ENCODE results near the gene SNX32. TPM values are rescaled to one million over a fixed set of nuclear protein-coding genes. Genes with fewer than 3 reads are reported as not detected.
A peak's percentile ranks its signal among the peaks of the same experiment; 100 is the strongest.

The SNX32 gene
- total and polyA plus RNA-seq, 5 donors, result 0.20 to 0.88 (median 0.34) TPM; not detected in 1

DNA sequence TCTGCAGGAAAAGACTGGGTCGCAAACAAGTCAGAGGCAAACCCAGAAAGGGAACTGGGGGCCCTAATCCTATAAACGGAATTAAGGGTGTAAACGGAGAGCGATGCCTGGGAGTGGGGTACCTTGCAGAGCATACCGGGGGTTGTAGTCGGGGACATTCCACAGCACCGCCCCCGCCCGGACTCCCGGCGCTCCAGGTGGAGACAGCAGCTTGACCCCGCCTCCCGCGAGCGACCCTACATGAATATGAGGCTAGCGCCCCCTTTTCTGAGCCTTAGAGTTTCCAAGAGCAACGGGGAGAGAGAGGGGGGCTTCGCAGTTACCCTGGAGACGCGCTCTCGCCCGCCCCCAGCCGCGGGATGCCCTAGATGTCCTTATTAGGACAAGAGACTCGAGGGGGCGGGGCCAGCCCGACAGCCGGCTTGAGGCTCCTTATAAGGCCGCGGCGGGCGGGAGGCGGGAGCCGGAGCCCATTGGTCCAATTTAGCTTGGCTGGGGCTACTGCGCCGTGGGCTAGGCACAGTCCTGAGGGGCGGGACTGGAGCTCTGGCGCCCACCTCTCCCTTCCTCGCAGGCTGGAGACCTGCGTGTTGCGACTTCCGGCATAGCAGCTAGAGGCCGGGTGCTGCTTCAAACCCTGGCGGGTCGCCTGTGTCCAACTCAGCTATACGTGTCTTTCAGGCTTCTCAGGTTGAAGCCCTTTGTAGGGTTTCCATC is 25.5 kb downstream of the SNX32 start:
- H3K4me3 ChIP-seq (ENCODE audit: low read length), result peak overlapping the region; percentile 61
- intact Hi-C loops (cut with DNase I), result no loop called here
- under 1% methylated on average over 46 of the region's 46 CpGs for WGBS
- no peaks in the 10 kb centered on the region for H3K9me3 ChIP-seq (ENCODE audit: control insufficient read depth, low read length)
- ATAC-seq, result peak; percentile 84
- H3K4me1 ChIP-seq (ENCODE audit: control insufficient read depth, insufficient read depth, low read length), result peaks cover 5% of the 10 kb centered on the region
- H3K27me3 ChIP-seq (ENCODE audit: control insufficient read depth, insufficient read depth), result no peaks in the 10 kb centered on the region
- H3K27ac ChIP-seq (ENCODE audit: low read length), result peak overlapping the region; percentile 99
- DNase-seq, result peak; percentile 100

GRCh38 chr11:65859812-65860277 is 26.1 kb downstream of the SNX32 start:
- intact Hi-C loops (cut with DNase I), result no loop called here
- WGBS, result 1% methylated on average over 16 of the region's 16 CpGs
- peak overlapping the region; percentile 99 for H3K27ac ChIP-seq (ENCODE audit: low read length)
- H3K9me3 ChIP-seq (ENCODE audit: control insufficient read depth, low read length), result no peaks in the 10 kb centered on the region
- DNase-seq, result no peak
- no peak for ATAC-seq
- H3K27me3 ChIP-seq (ENCODE audit: control insufficient read depth, insufficient read depth), result no peaks in the 10 kb centered on the region
- H3K4me1 ChIP-seq (ENCODE audit: control insufficient read depth, insufficient read depth, low read length), result peaks cover 5% of the 10 kb centered on the region
- peak overlapping the region; percentile 61 for H3K4me3 ChIP-seq (ENCODE audit: low read length)

GRCh38 chr11:65860278-65861164 is 26.8 kb downstream of the SNX32 start, which contains the start of gene MUS81:
Gene MUS81 (plus strand): TSS chr11:65860433. CDS start chr11:65860754, 321 bp downstream.
- intact Hi-C loops (cut with DNase I), result no loop called here
- H3K27ac ChIP-seq (ENCODE audit: low read length), result peak within 1 kb of the TSS; percentile 99
- DNase-seq (peak; percentile 98 to 99 (median 99)), ATAC-seq (peak; percentile 67 to 73)
- no peaks in the 10 kb centered on the region for H3K9me3 ChIP-seq (ENCODE audit: control insufficient read depth, low read length)
- under 1% methylated on average over 78 of the region's 78 CpGs for WGBS
- peaks cover 5% of the 10 kb centered on the region for H3K4me1 ChIP-seq (ENCODE audit: control insufficient read depth, insufficient read depth, low read length)
- no peaks in the 10 kb centered on the region for H3K27me3 ChIP-seq (ENCODE audit: control insufficient read depth, insufficient read depth)
- peak within 1 kb of the TSS; percentile 61 for H3K4me3 ChIP-seq (ENCODE audit: low read length)

- H3K4me1 ChIP-seq (ENCODE audit: control insufficient read depth, insufficient read depth, low read length), result peaks cover 5% of the 10 kb centered on the region
- intact Hi-C loops (cut with DNase I), result no loop called here
- peak in 2 of 3 donors; percentile 22 to 67 for DNase-seq
- WGBS, result 8% methylated on average over 14 of the region's 14 CpGs
- H3K27ac ChIP-seq (ENCODE audit: low read length), result peak overlapping the region; percentile 99
- no peaks in the 10 kb centered on the region for H3K9me3 ChIP-seq (ENCODE audit: control insufficient read depth, low read length)
- ATAC-seq, result no peak
- peak overlapping the region; percentile 61 for H3K4me3 ChIP-seq (ENCODE audit: low read length)
- no peaks in the 10 kb centered on the region for H3K27me3 ChIP-seq (ENCODE audit: control insufficient read depth, insufficient read depth)
Measured at GRCh38 chr11:65861165-65861505, 27.4 kb downstream of the SNX32 start.

GRCh38 chr11:65861533-65862183 is 27.9 kb downstream of the SNX32 start:
- peak; percentile 21 to 66 (median 41) for DNase-seq

DNA sequence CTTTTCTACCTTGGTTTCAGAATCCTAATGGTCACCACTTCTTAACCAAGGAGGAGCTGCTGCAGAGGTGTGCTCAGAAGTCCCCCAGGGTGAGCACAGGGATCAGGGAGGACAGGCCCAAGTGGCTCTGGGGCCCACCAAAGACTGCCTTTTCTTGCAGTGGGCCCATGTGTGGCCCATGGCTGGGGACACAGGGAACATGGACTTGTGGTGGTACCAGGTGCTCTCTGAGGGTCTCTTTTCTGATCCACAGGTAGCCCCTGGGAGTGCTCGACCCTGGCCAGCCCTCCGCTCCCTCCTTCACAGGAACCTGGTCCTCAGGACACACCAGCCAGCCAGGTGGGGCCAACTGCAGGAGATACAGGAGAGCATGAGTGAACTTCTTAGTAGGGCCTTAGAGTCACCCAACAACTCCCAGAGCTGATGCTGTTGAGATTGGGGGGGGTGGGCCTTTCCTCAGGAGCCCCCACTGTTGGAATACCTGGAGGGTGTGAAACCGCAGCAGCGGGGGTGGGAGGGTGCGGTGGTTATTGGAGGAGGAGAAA is 28.5 kb downstream of the SNX32 start:
- intact Hi-C loops (cut with DNase I), result no loop called here
- Histone ChIP-seq H3K9me3 (ENCODE audit: control insufficient read depth, low read length) (no peaks in the 10 kb centered on the region), H3K4me3 (ENCODE audit: low read length) (no peak overlapping the region), H3K27ac (ENCODE audit: low read length) (no peak overlapping the region), H3K4me1 (ENCODE audit: control insufficient read depth, insufficient read depth, low read length) (peaks cover 5% of the 10 kb centered on the region), H3K27me3 (ENCODE audit: control insufficient read depth, insufficient read depth) (no peaks in the 10 kb centered on the region)
- DNase-seq (peak; percentile 13 to 62 (median 54)), ATAC-seq (no peak)
- WGBS, result 72% methylated on average over 5 of the region's 5 CpGs

More at GRCh38 chr11:65861533-65862183, 27.9 kb downstream of the SNX32 start:
- peaks cover 5% of the 10 kb centered on the region for H3K4me1 ChIP-seq (ENCODE audit: control insufficient read depth, insufficient read depth, low read length)
- H3K27me3 ChIP-seq (ENCODE audit: control insufficient read depth, insufficient read depth), result no peaks in the 10 kb centered on the region
- intact Hi-C loops (cut with DNase I), result no loop called here
- H3K4me3 ChIP-seq (ENCODE audit: low read length), result peak overlapping the region; percentile 61
- WGBS, result 85% methylated on average over 13 of the region's 13 CpGs
- no peaks in the 10 kb centered on the region for H3K9me3 ChIP-seq (ENCODE audit: control insufficient read depth, low read length)
- no peak overlapping the region for H3K27ac ChIP-seq (ENCODE audit: low read length)
- no peak for ATAC-seq

DNA sequence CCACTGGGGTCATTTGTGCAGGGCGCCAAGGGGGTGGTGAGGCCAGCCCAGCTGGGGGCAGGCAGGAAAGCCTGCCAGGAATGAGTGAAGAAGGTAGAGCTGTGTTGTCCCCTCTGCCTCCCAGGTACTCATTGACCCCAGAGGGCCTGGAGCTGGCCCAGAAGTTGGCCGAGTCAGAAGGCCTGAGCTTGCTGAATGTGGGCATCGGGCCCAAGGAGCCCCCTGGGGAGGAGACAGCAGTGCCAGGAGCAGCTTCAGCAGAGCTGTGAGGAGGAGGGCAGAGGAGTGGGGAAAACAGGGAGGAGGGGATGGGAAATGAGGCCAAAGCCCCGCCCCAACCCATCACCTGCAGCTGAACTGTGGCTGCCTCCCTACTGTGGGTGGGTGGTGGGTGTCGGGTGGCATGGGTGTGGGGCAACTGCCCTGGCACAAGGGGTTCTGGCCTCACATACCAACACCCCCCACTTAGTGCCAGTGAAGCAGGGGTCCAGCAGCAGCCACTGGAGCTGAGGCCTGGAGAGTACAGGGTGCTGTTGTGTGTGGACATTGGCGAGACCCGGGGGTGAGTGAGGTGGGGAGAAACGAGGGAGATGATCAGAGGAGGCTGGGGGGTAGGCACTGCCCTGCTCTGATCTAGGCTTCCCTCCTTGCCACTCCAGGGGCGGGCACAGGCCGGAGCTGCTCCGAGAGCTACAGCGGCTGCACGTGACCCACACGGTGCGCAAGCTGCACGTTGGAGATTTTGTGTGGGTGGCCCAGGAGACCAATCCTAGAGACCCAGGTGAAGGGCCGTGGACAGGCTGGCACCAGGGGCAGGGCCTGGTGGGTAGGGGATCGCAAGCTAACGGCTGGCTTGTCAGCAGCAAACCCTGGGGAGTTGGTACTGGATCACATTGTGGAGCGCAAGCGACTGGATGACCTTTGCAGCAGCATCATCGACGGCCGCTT is 29.5 kb downstream of the SNX32 start:
- H3K4me3 ChIP-seq (ENCODE audit: low read length), result no peak overlapping the region
- intact Hi-C loops (cut with DNase I), result no loop called here
- DNase-seq, result peak; percentile 28 to 74 (median 55)
- no peak overlapping the region for H3K27ac ChIP-seq (ENCODE audit: low read length)
- H3K9me3 ChIP-seq (ENCODE audit: control insufficient read depth, low read length), result no peaks in the 10 kb centered on the region
- 85% methylated on average over 24 of the region's 24 CpGs for WGBS
- no peaks in the 10 kb centered on the region for H3K27me3 ChIP-seq (ENCODE audit: control insufficient read depth, insufficient read depth)
- no peak for ATAC-seq
- H3K4me1 ChIP-seq (ENCODE audit: control insufficient read depth, insufficient read depth, low read length), result peaks cover 5% of the 10 kb centered on the region

- WGBS, result 84% methylated on average over 12 of the region's 12 CpGs
- Histone ChIP-seq H3K27ac (ENCODE audit: low read length) (no peak overlapping the region), H3K4me1 (ENCODE audit: control insufficient read depth, insufficient read depth, low read length) (peaks cover 5% of the 10 kb centered on the region), H3K27me3 (ENCODE audit: control insufficient read depth, insufficient read depth) (no peaks in the 10 kb centered on the region), H3K4me3 (ENCODE audit: low read length) (no peak overlapping the region), H3K9me3 (ENCODE audit: control insufficient read depth, low read length) (no peaks in the 10 kb centered on the region)
- ATAC-seq (no peak), DNase-seq (peak; percentile 14 to 31 (median 19))
- intact Hi-C loops (cut with DNase I), result no loop called here
Measured at GRCh38 chr11:65863889-65864705, 30.3 kb downstream of the SNX32 start.

DNA sequence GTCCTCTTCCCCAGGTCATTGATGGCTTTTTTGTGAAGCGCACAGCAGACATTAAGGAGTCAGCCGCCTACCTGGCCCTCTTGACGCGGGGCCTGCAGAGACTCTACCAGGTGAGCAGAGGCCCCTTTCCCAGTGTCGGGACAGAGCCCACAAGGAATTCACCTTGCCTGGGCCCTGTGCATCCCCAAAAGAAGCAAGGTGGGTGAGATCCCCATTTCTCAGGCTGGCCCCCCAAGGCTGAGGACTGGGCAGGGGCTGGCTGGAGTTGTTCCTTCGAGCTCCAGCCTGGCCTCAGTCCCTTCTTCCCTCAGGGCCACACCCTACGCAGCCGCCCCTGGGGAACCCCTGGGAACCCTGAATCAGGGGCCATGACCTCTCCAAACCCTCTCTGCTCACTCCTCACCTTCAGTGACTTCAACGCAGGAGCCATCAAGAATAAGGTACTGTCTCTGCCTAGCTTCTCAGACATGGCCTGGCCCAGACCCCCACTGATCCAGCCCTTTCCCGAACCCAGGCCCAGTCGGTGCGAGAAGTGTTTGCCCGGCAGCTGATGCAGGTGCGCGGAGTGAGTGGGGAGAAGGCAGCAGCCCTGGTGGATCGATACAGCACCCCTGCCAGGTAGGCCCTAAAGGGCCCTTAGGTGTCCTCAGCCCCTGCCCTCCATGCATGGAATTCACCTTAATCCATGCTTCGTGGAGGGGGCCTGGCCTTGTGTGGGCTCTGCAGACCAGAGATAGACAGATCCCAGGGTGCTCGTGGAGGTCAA is 31.1 kb downstream of the SNX32 start:
- DNase-seq (peak; percentile 11 to 49 (median 46)), ATAC-seq (no peak)
- peaks cover 3% of the 10 kb centered on the region for H3K4me1 ChIP-seq (ENCODE audit: control insufficient read depth, insufficient read depth, low read length)
- 77% methylated on average over 18 of the region's 18 CpGs for WGBS
- no peak overlapping the region for H3K27ac ChIP-seq (ENCODE audit: low read length)
- intact Hi-C loops (cut with DNase I), result no loop called here
- H3K9me3 ChIP-seq (ENCODE audit: control insufficient read depth, low read length), result no peaks in the 10 kb centered on the region
- no peak overlapping the region for H3K4me3 ChIP-seq (ENCODE audit: low read length)
- no peaks in the 10 kb centered on the region for H3K27me3 ChIP-seq (ENCODE audit: control insufficient read depth, insufficient read depth)

Measured in right cardiac atrium (tissue), 5 donors.